H9 (cell line): ENCODE measurements around the gene AFAP1. TPM values are rescaled to one million over a fixed set of nuclear protein-coding genes. Genes with fewer than 3 reads are reported as not detected.

Source experiments
- DNase-seq: peaks from one replicate; pipeline ENCODE4 v3.0.0-alpha.2; 2017
- H2AFZ ChIP-seq: one replicate; pipeline ENCODE4 v1.6.1; 2013; ENCODE audit warnings: mild to moderate bottlenecking, low read length, control low read depth, moderate library complexity
- H2AK5ac ChIP-seq: 2 replicates; pipeline ENCODE4 v1.6.1; 2013; ENCODE audit warnings: low read length, control low read depth, mixed read lengths; ENCODE audit not compliant: insufficient read length
- H2BK120ac ChIP-seq: one replicate; pipeline ENCODE4 v1.6.1; 2013; ENCODE audit warnings: low read depth, mild to moderate bottlenecking, low read length, control low read depth, inconsistent platforms; ENCODE audit not compliant: poor library complexity, severe bottlenecking
- H2BK12ac ChIP-seq: 2 replicates; pipeline ENCODE4 v1.6.1; 2013; ENCODE audit warnings: low read length, control low read depth, mixed read lengths, low read depth; ENCODE audit not compliant: insufficient read length
- H2BK15ac ChIP-seq: 2 replicates; pipeline ENCODE4 v1.6.1; 2013; ENCODE audit warnings: low read depth, low read length, control low read depth
- H2BK20ac ChIP-seq: one replicate; pipeline ENCODE4 v1.6.1; 2013; ENCODE audit warnings: low read depth, mild to moderate bottlenecking, low read length, control low read depth, inconsistent platforms; ENCODE audit not compliant: poor library complexity, severe bottlenecking
- H2BK5ac ChIP-seq: 2 replicates; pipeline ENCODE4 v1.6.1; 2013; ENCODE audit warnings: low read length, control low read depth, mixed read lengths; ENCODE audit not compliant: insufficient read length
- H3K14ac ChIP-seq: 2 replicates; pipeline ENCODE4 v1.6.1; 2013; ENCODE audit warnings: low read length, control low read depth; ENCODE audit not compliant: insufficient read depth
- H3K18ac ChIP-seq: 2 replicates; pipeline ENCODE4 v1.6.1; 2013; ENCODE audit warnings: low read depth, mild to moderate bottlenecking, mixed read lengths, low read length, control low read depth; ENCODE audit not compliant: insufficient read length
- H3K23ac ChIP-seq: 2 replicates; pipeline ENCODE4 v1.6.1; 2013; ENCODE audit warnings: low read length, control low read depth, mixed read lengths, low read depth; ENCODE audit not compliant: insufficient read length
- H3K23me2 ChIP-seq: 2 replicates; pipeline ENCODE4 v1.6.1; 2013; ENCODE audit warnings: low read depth, mild to moderate bottlenecking, mixed read lengths, low read length, control low read depth; ENCODE audit not compliant: insufficient read length, poor library complexity, severe bottlenecking
- H3K27ac ChIP-seq: 2 replicates; pipeline ENCODE4 v1.5.1; 2013; ENCODE audit warnings: low read length, control low read depth, mixed read lengths, low read depth; ENCODE audit not compliant: insufficient read length
- H3K27me3 ChIP-seq: 2 replicates; pipeline ENCODE4 v1.6.1; 2013; ENCODE audit warnings: low read length, control low read depth, inconsistent platforms; ENCODE audit not compliant: insufficient read depth
- H3K4ac ChIP-seq: 2 replicates; pipeline ENCODE4 v1.6.1; 2013; ENCODE audit warnings: low read depth, mild to moderate bottlenecking, control low read depth, inconsistent platforms, low read length, moderate library complexity
- H3K4me1 ChIP-seq: 2 replicates; pipeline ENCODE4 v1.6.1; 2013; ENCODE audit warnings: low read length, control low read depth, inconsistent platforms; ENCODE audit not compliant: insufficient read depth
- H3K4me2 ChIP-seq: 2 replicates; pipeline ENCODE4 v1.6.1; 2013; ENCODE audit warnings: low read length, control low read depth, mixed read lengths; ENCODE audit not compliant: insufficient read length, insufficient read depth
- H3K56ac ChIP-seq: 2 replicates; pipeline ENCODE4 v1.6.1; 2013; ENCODE audit warnings: low read depth, mild to moderate bottlenecking, mixed read lengths, low read length, control low read depth; ENCODE audit not compliant: insufficient read length
- H3K79me1 ChIP-seq: 2 replicates; pipeline ENCODE4 v1.6.1; 2013; ENCODE audit warnings: low read depth, mild to moderate bottlenecking, moderate library complexity, low read length, control low read depth, inconsistent platforms; ENCODE audit not compliant: insufficient read depth, poor library complexity, severe bottlenecking
- H3K79me2 ChIP-seq: 2 replicates; pipeline ENCODE4 v1.6.1; 2013; ENCODE audit warnings: low read length, control low read depth, inconsistent platforms; ENCODE audit not compliant: insufficient read depth
- H3K9ac ChIP-seq: 2 replicates; pipeline ENCODE4 v1.6.1; 2013; ENCODE audit warnings: low read length, control low read depth, mixed read lengths; ENCODE audit not compliant: insufficient read length; ENCODE audit errors: extremely low read depth
- H3K9me3 ChIP-seq: one replicate; pipeline ENCODE4 v1.6.1; 2013; ENCODE audit warnings: low read depth, low read length, inconsistent platforms; ENCODE audit not compliant: control insufficient read depth
- H3T11ph ChIP-seq: one replicate; pipeline ENCODE4 v1.6.1; 2013; ENCODE audit warnings: mild to moderate bottlenecking, low read length, control low read depth, inconsistent platforms
- H4K20me1 ChIP-seq: one replicate; pipeline ENCODE4 v1.6.1; 2013; ENCODE audit not compliant: control insufficient read depth, insufficient read length, insufficient read depth
- H4K5ac ChIP-seq: 2 replicates; pipeline ENCODE4 v1.6.1; 2013; ENCODE audit warnings: low read depth, mild to moderate bottlenecking, mixed read lengths, low read length, control low read depth; ENCODE audit not compliant: insufficient read length
- H4K8ac ChIP-seq: replicated peaks from 2 replicates; pipeline ENCODE4 v1.6.1; 2013; ENCODE audit warnings: low read length, control low read depth, mixed read lengths, low read depth; ENCODE audit not compliant: insufficient read length
- H4K91ac ChIP-seq: 2 replicates; pipeline ENCODE4 v1.6.1; 2013; ENCODE audit warnings: low read depth, mild to moderate bottlenecking, moderate library complexity, mixed read lengths, low read length, control low read depth; ENCODE audit not compliant: insufficient read length
- H3K27ac Mint-ChIP-seq, 3 experiments: 2 replicates in 2 of 3; 3 replicates in 1 of 3; pipeline ENCODE4 v1.8.0; 2020 to 2021; ENCODE audit warnings: mixed read lengths in 3 of 3, mild to moderate bottlenecking in 1 of 3, moderate library complexity in 1 of 3
- H3K27me3 Mint-ChIP-seq: 2 replicates; pipeline ENCODE4 v1.8.0; 2021; ENCODE audit warnings: low read depth, mild to moderate bottlenecking, moderate library complexity, mixed read lengths
- H3K36me3 Mint-ChIP-seq, 3 experiments: 2 replicates in 2 of 3; 3 replicates in 1 of 3; pipeline ENCODE4 v1.8.0; 2020 to 2021; ENCODE audit warnings: low read depth in 3 of 3, mixed read lengths in 3 of 3; ENCODE audit not compliant: insufficient read depth in 1 of 3
- H3K4me1 Mint-ChIP-seq, 2 experiments: 2 replicates each; pipeline ENCODE4 v1.8.0; 2020; ENCODE audit warnings: mixed read lengths in 2 of 2
- H3K4me3 Mint-ChIP-seq, 2 experiments: 2 replicates in 1 of 2; 3 replicates in 1 of 2; pipeline ENCODE4 v1.8.0; 2020 to 2021; ENCODE audit warnings: mild to moderate bottlenecking in 2 of 2, mixed read lengths in 2 of 2, moderate library complexity in 1 of 2
- H3K9me3 Mint-ChIP-seq, 2 experiments: 2 replicates in 1 of 2; 3 replicates in 1 of 2; pipeline ENCODE4 v1.8.0; 2020; ENCODE audit warnings: mild to moderate bottlenecking in 2 of 2, mixed read lengths in 2 of 2, moderate library complexity in 1 of 2
- WGBS: extraction: QIAGEN DNeasy Blood & Tissue Kit; methylation state at CpG from one replicate; pipeline ENCODE4 v1.1.7; 2013; ENCODE audit warnings: missing lambda C conversion rate, low lambda C conversion rate, mixed read lengths; ENCODE audit not compliant: insufficient read length; ENCODE audit errors: extremely low coverage; 5-methylcytosine and 5-hydroxymethylcytosine counted together
- total RNA-seq: library from RNA; stranded (reverse); gene quantifications from 2 replicates; pipeline ENCODE4 v1.2.1, GENCODE V29; 2021
- TF ChIP-seq, protein P1 (sequence below): fragments of 200-600 bp; sonication (generic); conservative IDR thresholded peaks from 3 replicates; pipeline ENCODE4 v1.8.0; 2021; ENCODE audit warnings: antibody characterized with exemption, mild to moderate bottlenecking

AFAP1 gene
- total RNA-seq, 1 experiment from 2014 or later, result 6.5 TPM

DNA sequence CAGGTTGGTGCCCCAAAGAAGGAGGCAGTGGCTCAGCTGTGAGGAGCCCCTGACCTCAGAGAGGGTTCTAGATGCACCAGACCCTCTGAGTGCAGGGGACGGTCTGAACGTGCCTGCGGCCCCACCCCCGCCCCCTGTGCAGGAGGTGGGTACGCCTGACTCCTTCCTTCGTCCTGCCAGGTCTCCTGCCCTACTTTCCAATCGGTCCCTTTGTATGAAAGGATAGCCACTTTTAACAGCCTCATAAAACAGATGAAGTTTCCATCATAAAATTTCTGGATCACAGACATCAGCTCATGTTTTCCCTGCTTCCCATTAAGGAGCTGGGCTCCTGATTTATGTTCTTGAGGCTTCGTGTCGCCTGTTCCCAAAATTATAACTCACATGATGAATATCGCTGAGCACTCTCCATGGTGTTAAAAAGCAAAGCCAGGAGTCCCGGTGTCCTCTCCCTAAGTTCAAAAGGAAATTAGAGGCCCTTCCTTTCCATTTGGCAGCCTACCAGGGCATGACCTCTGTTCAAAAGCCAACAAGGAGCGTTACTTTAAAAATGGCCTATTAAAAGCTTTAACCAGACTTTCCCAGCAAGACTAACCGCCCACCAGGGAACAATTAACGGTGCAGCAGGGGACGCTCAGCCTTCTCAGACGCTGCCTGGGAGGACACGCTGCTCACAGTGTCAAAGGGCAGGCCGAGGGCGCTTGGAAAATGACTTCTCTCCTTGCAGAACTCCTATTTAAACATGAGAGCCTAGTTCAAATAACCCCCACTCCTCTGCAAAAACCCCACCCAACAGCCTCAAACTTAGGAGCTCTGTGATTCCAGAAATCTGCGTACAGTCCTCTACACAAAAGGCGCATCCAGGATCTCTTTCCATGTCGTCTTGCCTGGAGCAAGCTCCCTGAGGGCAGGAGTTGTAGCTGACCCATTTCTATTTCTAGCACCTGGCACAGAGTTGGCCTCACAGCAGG, 181.9 kb downstream of the AFAP1 start:
- no peak for DNase-seq

More for the DNA sequence above, 181.9 kb downstream of the AFAP1 start:
- Histone ChIP-seq H3K27ac (no peak overlapping the region), H3K4ac (no peak overlapping the region), H2BK120ac (no peak overlapping the region), H2AFZ (no peak overlapping the region), H3K9ac (no peak overlapping the region), H3K23me2 (no peaks in the 10 kb centered on the region), H4K8ac (no peak overlapping the region), H2BK5ac (no peak overlapping the region), H4K91ac (no peak overlapping the region), H3K9me3 (no peaks in the 10 kb centered on the region), H4K20me1 (no peaks in the 10 kb centered on the region), H2AK5ac (no peak overlapping the region), H3K14ac (no peak overlapping the region), H3K27me3 (no peaks in the 10 kb centered on the region), H3T11ph (no peak overlapping the region), H2BK12ac (no peak overlapping the region), H4K5ac (no peak overlapping the region), H2BK15ac (no peak overlapping the region), H3K4me2 (no peak overlapping the region), H3K18ac (no peak overlapping the region), H3K4me1 (no peaks in the 10 kb centered on the region), H3K79me1 (no peaks in the 10 kb centered on the region), H3K79me2 (no peaks in the 10 kb centered on the region), H3K56ac (no peak overlapping the region), H3K23ac (no peak overlapping the region), H2BK20ac (no peak overlapping the region)
- Mint-ChIP-seq H3K9me3 (no peaks in the 10 kb centered on the region), H3K4me3 (no peak overlapping the region), H3K4me1 (peaks cover 8 to 15% of the 10 kb centered on the region in 2 experiments; a peak in 2 of 4 replicates), H3K27ac (no peak overlapping the region), H3K36me3 (no peaks in the 10 kb centered on the region), H3K27me3 (peaks cover 10% of the 10 kb centered on the region)
- TF ChIP-seq, protein P1, sequence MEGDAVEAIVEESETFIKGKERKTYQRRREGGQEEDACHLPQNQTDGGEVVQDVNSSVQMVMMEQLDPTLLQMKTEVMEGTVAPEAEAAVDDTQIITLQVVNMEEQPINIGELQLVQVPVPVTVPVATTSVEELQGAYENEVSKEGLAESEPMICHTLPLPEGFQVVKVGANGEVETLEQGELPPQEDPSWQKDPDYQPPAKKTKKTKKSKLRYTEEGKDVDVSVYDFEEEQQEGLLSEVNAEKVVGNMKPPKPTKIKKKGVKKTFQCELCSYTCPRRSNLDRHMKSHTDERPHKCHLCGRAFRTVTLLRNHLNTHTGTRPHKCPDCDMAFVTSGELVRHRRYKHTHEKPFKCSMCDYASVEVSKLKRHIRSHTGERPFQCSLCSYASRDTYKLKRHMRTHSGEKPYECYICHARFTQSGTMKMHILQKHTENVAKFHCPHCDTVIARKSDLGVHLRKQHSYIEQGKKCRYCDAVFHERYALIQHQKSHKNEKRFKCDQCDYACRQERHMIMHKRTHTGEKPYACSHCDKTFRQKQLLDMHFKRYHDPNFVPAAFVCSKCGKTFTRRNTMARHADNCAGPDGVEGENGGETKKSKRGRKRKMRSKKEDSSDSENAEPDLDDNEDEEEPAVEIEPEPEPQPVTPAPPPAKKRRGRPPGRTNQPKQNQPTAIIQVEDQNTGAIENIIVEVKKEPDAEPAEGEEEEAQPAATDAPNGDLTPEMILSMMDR, result no peak
- no CpG with 5 or more reads among the region's 22 CpGs for WGBS
